GM19324 (cell line): ENCODE data around the gene TRIM34.
A peak's percentile ranks its signal among the peaks of the same experiment; 100 is the strongest.
"Not testable (repeated sequence)": the region's sequence is repeated elsewhere in the genome, so short reads cannot be mapped to it uniquely, and the experiment has no call there.

ENCODE experiments used
- ATAC-seq: cut with Tn5 transposase; IDR thresholded peaks from one replicate; pipeline ENCODE4 v1.9.1; 2021; ENCODE audit warnings: mild to moderate bottlenecking, moderate library complexity; ENCODE audit not compliant: unreplicated experiment, low FRiP score

TRIM34 gene

GRCh38 chr11:5620651-5621521 lies 3.9 kb upstream of the TRIM34 start:
- ATAC-seq = no peak

DNA sequence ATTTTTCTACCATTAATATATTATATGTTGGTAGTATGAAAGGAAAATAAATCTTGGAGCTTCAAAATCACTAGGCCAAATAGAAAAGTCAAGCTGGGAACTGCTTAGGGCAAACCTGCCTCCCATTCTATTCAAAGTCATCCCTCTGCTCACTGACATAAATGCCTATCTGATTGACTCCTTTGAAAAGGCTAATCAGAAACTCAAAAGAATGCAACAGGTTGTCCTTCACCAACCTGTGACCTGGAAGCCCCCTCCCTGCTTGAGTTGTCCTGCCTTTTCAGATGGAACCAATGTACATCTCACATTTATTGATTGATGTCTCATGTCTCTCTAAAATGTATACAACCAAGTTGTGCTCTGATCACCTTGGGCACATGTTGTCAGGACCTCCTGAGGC lies 3.2 kb upstream of the TRIM34 start:
- ATAC-seq = no peak

- no peak for ATAC-seq
These were observed 2.0 kb upstream of the TRIM34 start for GRCh38 chr11:5622802-5623201.

DNA sequence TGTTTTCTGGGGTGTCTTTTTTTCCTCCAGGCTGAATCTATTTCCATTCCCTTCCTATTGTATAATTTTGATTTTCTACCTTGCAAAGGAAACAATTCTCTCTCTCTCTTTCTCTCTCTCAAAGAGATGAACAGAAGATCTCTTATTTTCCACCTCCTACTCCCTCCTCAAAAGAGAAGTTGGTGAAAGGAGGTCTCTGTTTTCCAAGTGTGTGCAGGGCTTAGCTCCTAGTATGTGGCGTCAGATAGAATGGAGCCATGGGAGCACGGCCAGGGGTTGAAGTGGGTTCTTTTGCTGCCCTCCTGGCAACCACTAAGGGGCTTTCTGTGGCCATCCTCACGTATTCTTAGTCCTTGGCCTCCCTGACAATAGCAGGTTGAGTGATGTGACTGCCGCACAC lies 480 bp downstream of the TRIM34 start:
- ATAC-seq = no peak

DNA sequence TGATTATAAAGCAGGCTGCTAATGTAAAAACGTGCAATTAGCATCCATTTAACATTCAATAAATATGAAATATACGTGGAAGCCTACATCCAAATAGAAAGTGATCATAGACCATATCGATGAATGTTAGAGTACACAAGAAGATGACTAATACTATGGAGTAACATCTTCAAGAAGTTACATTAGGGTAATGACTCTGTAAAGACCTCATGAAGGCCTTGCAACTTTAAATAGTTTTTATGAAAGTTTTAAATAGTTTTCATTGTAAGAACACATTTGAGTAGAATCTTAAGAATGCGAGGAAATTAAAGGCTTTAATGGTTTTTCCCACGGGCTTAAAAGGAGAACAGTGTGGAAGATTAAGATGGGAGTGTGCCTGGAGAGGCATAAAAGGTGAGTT lies 1.4 kb downstream of the TRIM34 start:
- ATAC-seq = no peak

DNA sequence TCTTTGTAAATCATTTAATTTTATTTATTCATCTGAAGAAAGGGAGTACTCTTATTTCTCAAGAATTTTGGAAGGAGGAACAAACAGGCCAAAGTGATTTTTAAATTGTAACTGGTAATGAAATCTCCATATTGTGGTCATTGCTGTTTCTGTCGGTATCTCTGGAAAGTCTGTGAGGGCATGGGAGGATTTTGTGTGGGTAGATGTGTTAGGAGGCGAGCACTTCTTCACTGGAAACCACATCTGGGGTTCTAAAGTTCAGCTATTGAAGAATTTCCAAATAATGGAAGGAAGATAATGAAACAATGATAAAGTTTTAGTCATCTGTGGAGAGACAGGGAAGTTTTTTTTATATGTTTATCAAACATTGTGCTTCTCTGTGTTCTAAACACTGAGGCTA lies 6.6 kb downstream of the TRIM34 start:
- ATAC-seq = no peak

- peak; percentile 96 for ATAC-seq
These were observed 7.3 kb downstream of the TRIM34 start for GRCh38 chr11:5631969-5632635.

DNA sequence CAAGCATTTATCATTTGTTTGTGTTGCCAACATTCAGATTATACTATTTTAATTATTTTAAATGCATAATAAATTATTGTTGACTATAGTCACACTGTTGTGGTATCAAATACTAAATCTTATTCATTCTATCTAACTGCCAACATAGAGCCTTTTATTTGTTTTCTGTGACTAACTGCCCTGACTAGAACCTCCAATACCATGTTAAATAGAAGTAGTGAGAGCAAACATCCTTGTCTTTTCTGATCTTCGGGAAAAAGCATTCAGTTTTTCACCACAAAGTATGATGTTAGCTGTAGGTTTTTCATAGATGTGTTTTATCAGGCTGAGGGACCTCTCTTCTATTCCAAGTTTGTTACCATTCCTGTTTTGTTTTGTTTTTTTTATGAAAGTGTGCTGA lies 15.2 kb downstream of the TRIM34 start:
- no peak for ATAC-seq

DNA sequence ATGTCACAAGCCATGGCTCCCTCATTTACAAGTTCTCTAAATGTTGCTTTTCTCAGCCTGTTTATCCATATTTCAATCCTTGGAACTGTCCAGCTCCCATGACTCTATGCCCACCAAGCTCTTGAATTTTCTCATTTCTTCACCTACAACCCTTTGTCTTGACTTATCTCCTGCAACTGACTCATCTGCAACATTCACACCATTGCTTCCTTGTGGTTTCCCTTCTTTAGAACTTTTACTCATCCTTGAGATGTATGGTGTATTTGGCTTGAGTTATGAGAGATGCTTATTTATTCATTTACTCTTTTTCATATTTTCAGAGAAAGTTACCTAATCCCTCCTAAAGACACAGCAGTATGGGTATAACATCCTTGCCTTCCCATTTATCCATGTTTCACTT lies 18.8 kb downstream of the TRIM34 start:
- ATAC-seq = no peak

- ATAC-seq = no peak
These were observed 21.3 kb downstream of the TRIM34 start for GRCh38 chr11:5646139-5646538.

- no peak for ATAC-seq
These were observed 30.7 kb downstream of the TRIM34 start for GRCh38 chr11:5655474-5655873.

DNA sequence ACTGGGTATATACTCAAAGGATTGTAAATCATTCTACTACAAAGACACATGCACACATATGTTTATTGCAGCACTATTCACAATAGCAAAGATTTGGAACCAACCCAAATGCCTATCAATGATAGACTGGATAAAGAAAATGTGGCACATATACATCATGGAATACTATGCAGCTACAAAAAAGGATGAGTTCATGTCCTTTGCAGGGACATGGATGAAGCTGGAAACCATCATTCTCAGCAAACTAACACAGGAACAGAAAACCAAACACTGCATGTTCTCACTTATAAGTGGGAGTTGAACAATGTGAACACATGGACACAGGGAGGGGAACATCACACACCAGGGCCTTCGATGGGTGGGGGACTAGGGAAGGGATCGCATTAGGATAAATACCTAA lies 32.2 kb downstream of the TRIM34 start:
- not testable (repeated sequence) for ATAC-seq

GRCh38 chr11:5658318-5658717 lies 33.5 kb downstream of the TRIM34 start:
- ATAC-seq = no peak

DNA sequence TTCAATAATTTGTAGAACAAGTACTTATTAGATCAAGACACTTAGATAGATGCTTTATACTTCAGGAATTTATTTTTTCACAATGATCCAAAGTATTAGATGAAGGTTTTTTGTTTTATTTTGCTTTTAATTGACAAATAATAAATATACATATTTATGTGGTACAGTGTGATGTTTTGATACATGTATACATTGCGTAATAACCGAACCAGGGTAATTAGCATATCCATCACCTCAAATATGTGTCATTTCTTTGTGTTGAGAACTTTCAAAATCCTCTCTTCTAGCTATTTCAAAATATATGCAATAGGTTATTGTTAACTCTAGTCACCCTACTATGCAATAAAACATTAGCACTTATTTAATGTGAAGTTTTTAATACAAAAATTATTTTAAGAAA lies 38.7 kb downstream of the TRIM34 start:
- ATAC-seq = no peak

DNA sequence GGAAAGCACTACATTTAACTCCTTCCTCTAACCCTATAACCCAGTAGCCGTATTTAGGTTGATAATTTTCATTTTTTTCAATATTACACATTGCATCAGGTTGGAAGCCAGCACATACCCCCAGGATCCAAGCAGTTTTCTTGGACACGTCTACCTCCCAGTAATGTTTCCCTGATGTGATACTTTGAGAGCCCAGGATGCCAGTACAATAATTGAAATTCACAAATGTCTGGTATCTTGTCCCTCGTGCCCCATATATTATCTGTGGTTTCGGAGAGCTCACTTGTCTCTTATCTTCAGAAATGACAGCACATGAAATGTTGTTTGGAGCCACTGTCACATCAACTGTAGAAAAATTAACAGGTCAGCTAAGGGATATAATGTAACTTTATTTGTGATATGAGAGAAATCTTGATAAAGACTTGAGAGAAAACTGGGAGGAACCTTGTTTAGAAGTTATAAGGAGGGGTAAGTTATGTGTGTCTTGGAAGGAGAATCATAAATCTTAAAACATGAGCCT lies 40.3 kb downstream of the TRIM34 start:
- ATAC-seq = no peak

DNA sequence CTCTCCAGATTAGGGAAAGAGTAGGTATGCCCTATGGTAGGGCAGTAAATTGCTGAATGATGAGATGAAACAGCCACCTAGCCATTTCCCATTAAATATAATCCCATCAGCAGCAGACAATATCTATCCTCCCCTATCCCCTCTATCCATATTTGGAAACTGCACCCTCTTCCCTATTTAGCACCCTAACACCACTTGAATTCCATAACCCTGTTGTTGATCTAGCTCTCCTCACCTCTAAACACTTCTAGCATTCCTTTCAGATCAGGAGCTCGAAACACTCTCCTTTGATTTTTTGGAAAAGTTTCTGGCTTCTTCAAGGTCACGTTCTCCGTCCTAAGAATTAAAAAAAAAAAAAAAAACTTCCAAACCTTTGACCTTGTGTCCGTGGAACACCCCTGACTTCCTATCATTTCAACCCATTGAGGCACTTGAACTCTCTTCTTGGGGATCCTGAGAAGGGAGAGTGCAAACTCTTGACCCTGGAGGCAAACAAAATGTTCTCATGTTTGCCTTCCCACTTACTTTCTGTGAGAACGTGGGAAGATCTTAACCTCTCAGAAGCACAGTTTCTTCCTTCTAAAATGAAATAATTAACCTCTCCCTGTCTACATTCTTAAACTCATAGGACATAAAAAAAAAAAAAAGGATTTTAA lies 41.1 kb downstream of the TRIM34 start:
- no peak for ATAC-seq

DNA sequence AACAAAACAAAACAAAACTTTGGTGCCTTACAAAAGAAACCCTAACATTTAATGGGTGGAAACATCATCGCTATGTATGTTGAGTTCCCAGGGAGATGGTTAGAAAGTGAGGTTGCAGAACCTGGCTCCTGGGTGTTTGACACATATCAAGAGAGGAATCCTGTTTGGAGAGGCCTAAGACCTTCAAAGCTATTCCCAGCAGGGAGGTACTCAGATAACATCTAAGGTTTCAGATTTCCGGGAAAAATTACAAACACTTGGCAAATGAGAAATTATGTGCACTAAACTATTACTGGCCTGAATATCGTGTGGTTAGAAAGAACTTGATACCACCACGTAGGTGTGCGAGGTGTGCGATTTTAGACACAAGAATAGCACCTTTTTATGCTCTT lies 41.6 kb downstream of the TRIM34 start:
- ATAC-seq = no peak

DNA sequence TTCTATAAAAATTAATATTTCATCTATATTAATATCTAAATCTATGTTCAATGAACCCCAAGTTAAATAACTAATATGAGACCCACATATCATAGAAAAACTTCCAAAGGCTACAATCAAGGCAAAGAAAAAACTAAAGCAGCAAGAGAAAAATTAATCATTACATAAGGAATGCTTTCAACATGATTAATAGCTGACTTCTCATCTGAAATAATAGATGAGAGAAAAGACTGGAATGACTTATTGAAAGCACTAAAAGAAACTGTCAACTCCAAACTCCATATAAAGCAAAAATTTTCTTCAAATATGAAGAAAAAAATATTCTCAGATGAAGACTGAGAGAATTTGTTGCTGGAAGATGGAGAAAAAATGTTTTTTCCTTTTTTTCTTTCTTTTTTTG lies 47.0 kb downstream of the TRIM34 start:
- ATAC-seq = no peak

DNA sequence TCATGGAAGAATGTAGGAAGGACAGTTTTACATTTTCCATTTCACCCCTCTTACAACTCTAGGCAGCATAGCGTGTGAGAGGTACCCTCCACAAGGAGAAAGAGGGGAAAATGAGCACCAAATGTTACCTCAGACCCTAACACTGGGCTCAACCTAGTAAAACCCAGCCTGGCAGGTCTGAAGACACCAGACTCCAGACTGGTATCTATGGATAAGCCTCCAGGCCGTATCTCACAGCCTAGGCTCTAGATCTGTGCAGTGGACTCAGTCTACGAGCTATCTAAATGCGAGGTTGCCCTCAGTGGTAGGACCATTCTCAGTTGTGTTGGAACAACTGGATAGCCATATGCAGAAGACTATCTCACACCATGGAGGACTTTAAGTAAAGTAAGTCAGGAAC lies 49.6 kb downstream of the TRIM34 start:
- ATAC-seq = no peak

DNA sequence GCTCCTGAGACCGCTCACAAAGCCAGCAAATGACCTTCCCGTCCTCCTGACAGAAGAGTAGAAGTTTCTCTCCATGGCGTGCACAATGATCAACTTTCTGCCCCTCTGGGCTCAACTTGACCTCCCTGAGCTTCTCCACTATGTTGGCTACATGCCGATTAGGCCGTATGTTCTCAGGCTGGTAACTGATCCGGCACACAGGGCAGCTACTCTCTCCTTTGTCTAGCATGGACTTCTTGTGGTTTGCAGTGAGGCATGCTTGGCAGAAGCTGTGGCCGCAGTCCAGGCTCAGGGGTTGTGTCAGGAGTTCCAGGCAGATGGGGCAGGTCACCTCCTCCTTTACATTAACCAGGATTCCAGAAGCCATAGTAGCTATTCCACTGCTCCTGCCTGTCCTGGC lies 55.0 kb downstream of the TRIM34 start:
- ATAC-seq = no peak

DNA sequence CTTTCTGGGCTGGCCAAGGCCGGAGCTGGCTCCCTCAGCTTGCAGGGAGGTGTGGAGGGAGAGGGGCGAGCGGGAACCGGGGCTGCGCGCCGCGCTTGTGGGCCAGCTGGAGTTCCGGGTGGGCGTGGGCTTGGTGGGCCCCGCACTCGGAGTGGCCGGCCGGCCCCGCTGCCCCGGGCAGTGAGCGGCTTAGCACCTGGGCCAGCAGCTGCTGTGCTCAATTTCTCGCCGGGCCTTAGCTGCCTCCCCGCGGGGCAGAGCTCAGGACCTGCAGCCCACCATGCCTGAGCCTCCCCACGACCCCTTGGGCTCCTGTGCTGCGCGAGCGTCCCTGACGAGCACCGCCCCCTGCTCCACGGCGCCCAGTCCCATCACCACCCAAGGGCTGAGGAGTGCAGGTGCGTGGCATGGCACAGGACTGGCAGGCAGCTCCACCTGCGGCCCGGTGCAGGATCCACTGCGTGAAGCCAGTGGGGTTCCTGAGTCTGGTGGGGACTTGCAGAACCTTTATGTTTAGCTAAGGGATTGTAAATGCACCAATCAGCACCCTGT lies 58.2 kb downstream of the TRIM34 start:
- not testable (repeated sequence) for ATAC-seq
